PC-3 (cell line): Measurements from ENCODE around the gene JMJD7.

Experiments used
- EZH2 ChIP-seq: fragments of 300-600 bp; sonication (generic); IDR thresholded peaks from one replicate; pipeline ENCODE4 v1.6.1; 2017; ENCODE audit warnings: antibody characterized with exemption, mild to moderate bottlenecking, low read length; ENCODE audit not compliant: unreplicated experiment
- TF ChIP-seq, protein P1 (sequence below): fragments of 300-600 bp; sonication (generic); conservative IDR thresholded peaks from 2 replicates; pipeline ENCODE4 v1.5.1; 2017; ENCODE audit warnings: antibody characterized with exemption, low read depth, mild to moderate bottlenecking, low read length

DNA sequence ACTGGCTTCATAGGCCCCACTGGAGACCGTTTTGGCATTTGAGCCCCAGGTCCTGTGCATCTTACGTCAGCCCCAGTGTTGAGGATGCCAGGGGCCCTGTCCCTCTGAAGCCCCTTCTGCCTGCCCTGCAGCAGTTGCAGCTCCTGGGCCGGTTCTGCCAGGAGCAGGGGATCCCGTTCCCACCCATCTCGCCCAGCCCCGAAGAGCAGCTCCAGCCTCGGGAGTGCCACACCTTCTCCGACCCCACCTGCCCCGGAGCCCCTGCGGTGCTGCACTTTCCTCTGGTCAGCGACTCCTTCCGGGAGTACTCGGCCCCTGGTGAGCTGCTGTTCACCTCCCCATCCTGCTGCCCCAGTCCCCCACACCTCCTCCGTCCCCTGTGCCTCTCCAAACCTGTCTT is 19.3 kb downstream of the JMJD7 start:
- TF ChIP-seq EZH2: no peak
- TF ChIP-seq, protein P1, sequence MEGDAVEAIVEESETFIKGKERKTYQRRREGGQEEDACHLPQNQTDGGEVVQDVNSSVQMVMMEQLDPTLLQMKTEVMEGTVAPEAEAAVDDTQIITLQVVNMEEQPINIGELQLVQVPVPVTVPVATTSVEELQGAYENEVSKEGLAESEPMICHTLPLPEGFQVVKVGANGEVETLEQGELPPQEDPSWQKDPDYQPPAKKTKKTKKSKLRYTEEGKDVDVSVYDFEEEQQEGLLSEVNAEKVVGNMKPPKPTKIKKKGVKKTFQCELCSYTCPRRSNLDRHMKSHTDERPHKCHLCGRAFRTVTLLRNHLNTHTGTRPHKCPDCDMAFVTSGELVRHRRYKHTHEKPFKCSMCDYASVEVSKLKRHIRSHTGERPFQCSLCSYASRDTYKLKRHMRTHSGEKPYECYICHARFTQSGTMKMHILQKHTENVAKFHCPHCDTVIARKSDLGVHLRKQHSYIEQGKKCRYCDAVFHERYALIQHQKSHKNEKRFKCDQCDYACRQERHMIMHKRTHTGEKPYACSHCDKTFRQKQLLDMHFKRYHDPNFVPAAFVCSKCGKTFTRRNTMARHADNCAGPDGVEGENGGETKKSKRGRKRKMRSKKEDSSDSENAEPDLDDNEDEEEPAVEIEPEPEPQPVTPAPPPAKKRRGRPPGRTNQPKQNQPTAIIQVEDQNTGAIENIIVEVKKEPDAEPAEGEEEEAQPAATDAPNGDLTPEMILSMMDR: no peak
